Chondrocyte (in vitro differentiated cells): ENCODE data around the gene SCAND1. TPM values are rescaled to one million over a fixed set of nuclear protein-coding genes. Genes with fewer than 3 reads are reported as not detected.

Experiments
- DNase-seq: peaks from one replicate; pipeline ENCODE4 v3.0.0; 2021; ENCODE audit warnings: mixed read lengths, low spot score
- H3K27ac Mint-ChIP-seq: one replicate; pipeline ENCODE4 v1.8.0; 2021; ENCODE audit warnings: mild to moderate bottlenecking, moderate library complexity, mixed read lengths; ENCODE audit not compliant: unreplicated experiment
- H3K27me3 Mint-ChIP-seq: 2 replicates; pipeline ENCODE4 v1.8.0; 2021; ENCODE audit warnings: low read depth, mixed read lengths
- H3K36me3 Mint-ChIP-seq: 2 replicates; pipeline ENCODE4 v1.8.0; 2021; ENCODE audit warnings: low read depth, mixed read lengths
- H3K4me1 Mint-ChIP-seq: 2 replicates; pipeline ENCODE4 v1.8.0; 2021; ENCODE audit warnings: low read depth, mild to moderate bottlenecking, mixed read lengths
- H3K4me3 Mint-ChIP-seq: one replicate; pipeline ENCODE4 v1.8.0; 2021; ENCODE audit warnings: mild to moderate bottlenecking, moderate library complexity, mixed read lengths; ENCODE audit not compliant: unreplicated experiment
- H3K9me3 Mint-ChIP-seq: 2 replicates; pipeline ENCODE4 v1.8.0; 2021; ENCODE audit warnings: low read depth, mixed read lengths
- total RNA-seq: library from RNA; stranded (reverse); gene quantifications from 3 replicates; pipeline ENCODE4 v1.2.1, GENCODE V29; 2021
- TF ChIP-seq, protein P1 (sequence below): fragments of 200-600 bp; sonication (generic); IDR thresholded peaks from 2 replicates; pipeline ENCODE4 v1.5.0; 2021; ENCODE audit warnings: antibody characterized with exemption, mild to moderate bottlenecking, moderate library complexity

The SCAND1 gene
- total RNA-seq, 1 donor from 2014 or later = 58.1 TPM

DNA sequence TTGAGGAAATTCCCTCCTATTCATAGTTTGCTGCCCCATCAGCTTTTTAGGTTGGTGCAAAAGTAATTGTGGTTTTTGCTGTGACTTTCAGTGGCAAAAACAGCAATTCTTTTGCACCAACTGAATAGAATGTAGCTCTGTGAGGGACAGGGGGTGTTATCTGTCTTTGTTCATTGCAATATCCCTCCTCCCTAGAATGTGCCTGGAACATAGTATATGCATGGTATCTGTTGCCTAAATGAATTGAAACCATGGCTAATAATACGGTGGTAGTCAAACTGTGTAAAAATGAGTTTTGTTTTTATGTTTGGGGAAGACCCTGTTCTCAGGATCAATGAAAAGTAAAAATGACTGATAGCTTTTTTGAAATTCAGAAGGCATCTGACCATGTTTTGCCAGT, 45.1 kb downstream of the SCAND1 start:
- Mint-ChIP-seq H3K4me1 (no peaks in the 10 kb centered on the region), H3K4me3 (no peak overlapping the region), H3K27ac (no peak overlapping the region), H3K27me3 (no peaks in the 10 kb centered on the region), H3K36me3 (peaks cover 15% of the 10 kb centered on the region), H3K9me3 (no peaks in the 10 kb centered on the region)
- DNase-seq = no peak
- TF ChIP-seq, protein P1, sequence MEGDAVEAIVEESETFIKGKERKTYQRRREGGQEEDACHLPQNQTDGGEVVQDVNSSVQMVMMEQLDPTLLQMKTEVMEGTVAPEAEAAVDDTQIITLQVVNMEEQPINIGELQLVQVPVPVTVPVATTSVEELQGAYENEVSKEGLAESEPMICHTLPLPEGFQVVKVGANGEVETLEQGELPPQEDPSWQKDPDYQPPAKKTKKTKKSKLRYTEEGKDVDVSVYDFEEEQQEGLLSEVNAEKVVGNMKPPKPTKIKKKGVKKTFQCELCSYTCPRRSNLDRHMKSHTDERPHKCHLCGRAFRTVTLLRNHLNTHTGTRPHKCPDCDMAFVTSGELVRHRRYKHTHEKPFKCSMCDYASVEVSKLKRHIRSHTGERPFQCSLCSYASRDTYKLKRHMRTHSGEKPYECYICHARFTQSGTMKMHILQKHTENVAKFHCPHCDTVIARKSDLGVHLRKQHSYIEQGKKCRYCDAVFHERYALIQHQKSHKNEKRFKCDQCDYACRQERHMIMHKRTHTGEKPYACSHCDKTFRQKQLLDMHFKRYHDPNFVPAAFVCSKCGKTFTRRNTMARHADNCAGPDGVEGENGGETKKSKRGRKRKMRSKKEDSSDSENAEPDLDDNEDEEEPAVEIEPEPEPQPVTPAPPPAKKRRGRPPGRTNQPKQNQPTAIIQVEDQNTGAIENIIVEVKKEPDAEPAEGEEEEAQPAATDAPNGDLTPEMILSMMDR = no peak

DNA sequence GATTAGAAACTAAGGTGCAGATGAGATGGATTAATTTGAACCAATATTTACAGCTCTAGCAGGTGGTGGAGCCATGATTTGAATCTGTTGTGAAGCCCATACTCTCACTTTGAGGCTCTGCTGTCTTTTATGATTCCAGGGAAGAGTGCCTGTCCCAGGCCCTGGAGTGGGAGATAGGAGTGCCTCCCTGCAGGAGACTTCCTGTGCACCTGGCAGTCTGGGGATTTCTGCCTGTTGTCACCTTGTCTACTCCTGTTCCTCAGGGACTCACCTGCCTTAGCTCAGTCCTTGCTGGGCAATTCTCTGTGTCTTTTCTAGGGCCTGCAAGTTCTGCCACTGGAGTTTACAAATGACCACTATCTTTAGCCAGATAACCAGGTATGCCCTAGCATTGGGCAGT, 46.3 kb downstream of the SCAND1 start:
- Mint-ChIP-seq H3K27ac (no peak overlapping the region), H3K27me3 (no peaks in the 10 kb centered on the region), H3K4me3 (no peak overlapping the region), H3K4me1 (peaks cover under 1% of the 10 kb centered on the region), H3K36me3 (peaks cover 8% of the 10 kb centered on the region), H3K9me3 (no peaks in the 10 kb centered on the region)
- TF ChIP-seq, protein P1 = no peak
- DNase-seq = no peak

DNA sequence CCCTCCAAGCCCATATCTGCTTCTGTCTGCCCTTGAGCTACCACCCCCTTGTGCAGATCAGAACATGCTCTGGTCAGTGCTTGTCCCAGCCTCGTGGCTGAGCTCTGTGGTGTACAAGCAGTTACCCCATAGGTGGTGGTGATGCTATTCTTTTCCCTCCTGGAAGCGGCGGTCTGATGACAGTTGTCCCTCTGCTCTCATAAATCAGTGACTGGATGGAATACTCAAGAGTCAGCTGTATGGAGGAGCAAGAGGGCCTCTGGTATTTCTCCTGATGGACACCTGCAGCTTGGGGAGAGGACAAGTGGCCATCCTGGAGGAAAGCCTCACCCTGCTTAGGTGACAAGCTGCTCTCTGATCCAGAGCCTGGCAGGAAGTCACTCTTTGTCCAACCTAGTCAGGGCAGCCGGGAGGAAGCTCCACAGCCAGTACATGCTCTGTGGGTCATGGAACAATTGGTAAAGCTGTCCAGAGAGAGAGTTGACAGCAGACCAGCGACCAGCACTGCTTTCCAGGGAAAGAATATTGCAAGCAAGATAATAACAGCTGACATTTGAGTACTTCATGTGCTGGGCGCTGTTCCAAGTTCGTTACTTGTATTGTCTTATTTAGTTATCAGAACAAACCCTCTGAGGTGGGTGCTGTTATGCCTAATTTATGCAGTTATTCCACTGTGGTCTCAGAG, 47.1 kb downstream of the SCAND1 start:
- H3K4me3 Mint-ChIP-seq = no peak overlapping the region
- DNase-seq = no peak
- no peak overlapping the region for H3K27ac Mint-ChIP-seq
- H3K36me3 Mint-ChIP-seq = peaks cover 6% of the 10 kb centered on the region
- TF ChIP-seq, protein P1 = no peak
- H3K27me3 Mint-ChIP-seq = no peaks in the 10 kb centered on the region
- no peaks in the 10 kb centered on the region for H3K9me3 Mint-ChIP-seq
- H3K4me1 Mint-ChIP-seq = peaks cover 9% of the 10 kb centered on the region

- Mint-ChIP-seq H3K27me3 (no peaks in the 10 kb centered on the region), H3K4me3 (no peak overlapping the region), H3K4me1 (peaks cover 17% of the 10 kb centered on the region), H3K9me3 (no peaks in the 10 kb centered on the region), H3K27ac (no peak overlapping the region), H3K36me3 (peaks cover 6% of the 10 kb centered on the region)
- no peak for DNase-seq
- TF ChIP-seq, protein P1 = no peak
These were observed 49.2 kb downstream of the SCAND1 start for GRCh38 chr20:35904982-35905663.

GRCh38 chr20:35903843-35904242, 50.5 kb downstream of the SCAND1 start:
- no peaks in the 10 kb centered on the region for H3K9me3 Mint-ChIP-seq
- H3K4me3 Mint-ChIP-seq = no peak overlapping the region
- peaks cover 17% of the 10 kb centered on the region for H3K4me1 Mint-ChIP-seq
- no peaks in the 10 kb centered on the region for H3K27me3 Mint-ChIP-seq
- H3K36me3 Mint-ChIP-seq = peaks cover 6% of the 10 kb centered on the region
- TF ChIP-seq, protein P1 = no peak
- H3K27ac Mint-ChIP-seq = no peak overlapping the region
- DNase-seq = no peak

Other genes with a start within 250 kb of the SCAND1 start
- gene RBM39, start 212.2 kb downstream of the SCAND1 start, total RNA-seq = 217 to 277 TPM (median 238 TPM) in 3 replicates
- 42.2 to 46.1 TPM (median 44.6 TPM) in 3 replicates for gene PHF20, start 182.5 kb downstream of the SCAND1 start, total RNA-seq
- gene CNBD2, start 14.1 kb upstream of the SCAND1 start, total RNA-seq = 1.6 to 4.8 TPM (median 3.3 TPM) in 3 replicates
- 41.1 to 42.7 TPM (median 42.1 TPM) in 3 replicates for gene EPB41L1, start 200.2 kb upstream of the SCAND1 start, total RNA-seq